ENCODE measurements around the gene LBX1.

Gene LBX1

DNA sequence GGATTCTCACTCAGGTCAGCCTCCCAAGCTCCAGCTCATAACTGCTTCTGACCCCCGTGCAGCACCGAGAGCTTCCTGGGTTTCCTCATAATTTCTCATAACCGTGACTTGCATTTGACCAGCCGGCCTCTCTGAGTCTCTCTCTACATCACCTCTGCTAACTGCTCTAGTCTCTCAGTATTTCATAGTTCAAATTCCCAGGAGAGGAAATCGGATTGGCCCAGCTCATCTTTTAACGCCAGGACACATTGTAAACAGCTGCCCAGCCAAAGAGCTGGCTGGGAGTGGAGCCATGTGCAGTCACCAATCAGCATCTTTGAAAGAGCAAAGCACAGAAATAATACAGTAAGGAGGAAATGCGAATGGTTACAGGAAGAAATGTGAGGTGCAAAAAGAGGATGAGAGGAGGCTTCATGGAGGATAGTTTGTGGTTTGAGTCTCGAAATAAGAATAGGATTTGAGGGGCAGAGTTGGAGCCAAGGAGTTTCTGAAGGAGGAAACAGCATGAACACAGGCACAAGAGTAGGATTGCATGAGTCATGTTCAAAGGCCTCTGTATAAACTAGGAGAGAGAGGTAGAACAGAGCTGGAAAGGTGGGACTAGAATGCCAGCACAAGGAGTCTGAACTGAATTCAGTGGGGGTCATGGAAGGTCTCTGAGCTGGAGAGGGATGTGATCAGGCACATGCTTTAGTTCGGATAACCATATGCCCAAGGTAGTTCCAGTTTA lies 15.2 kb upstream of the LBX1 start:
- DNase-seq (ENCODE audit: low read depth in 1 of 2, low spot score in 1 of 2) = no peak

DNA sequence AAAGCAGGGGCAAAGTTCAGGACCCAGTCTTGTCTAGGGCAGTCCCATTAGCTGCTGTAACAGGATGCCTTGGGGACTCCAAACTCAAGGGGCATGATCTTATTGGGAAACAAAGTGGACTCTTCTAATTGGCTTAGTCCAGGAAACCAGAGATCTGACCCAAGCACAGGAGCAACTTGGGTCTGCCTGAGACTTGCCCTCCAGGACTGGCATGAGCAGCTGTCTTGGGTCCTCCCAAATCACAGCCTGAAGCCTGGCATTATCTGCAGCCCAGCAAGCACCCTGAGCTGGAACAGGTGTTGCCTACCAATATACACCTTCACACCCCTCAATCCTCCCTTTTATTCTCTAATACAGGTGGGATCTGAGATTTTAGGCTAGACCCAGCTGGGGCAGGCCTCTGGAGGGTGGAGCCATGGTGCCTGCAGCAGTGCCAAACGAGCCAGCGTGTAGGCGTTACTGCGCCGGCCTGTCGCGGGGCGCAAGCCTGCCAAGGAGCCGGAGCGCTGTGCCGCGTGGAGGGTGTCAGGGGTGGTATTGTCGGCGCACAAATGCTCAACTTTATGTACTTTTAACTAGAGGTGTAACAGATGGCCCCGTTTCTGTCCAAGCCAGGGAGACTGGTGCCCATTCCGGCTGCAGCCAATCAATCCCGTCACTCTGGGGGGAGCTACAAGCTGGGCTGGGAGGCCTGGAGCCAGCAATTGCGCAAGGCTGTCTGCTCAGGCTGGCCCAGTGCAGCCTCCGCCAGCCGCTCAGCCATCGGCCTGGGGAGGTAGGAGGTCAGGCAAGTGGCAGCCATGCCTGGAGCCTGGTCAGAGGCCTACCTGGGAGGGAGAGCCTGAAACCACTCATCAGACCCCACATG lies 12.8 kb upstream of the LBX1 start:
- DNase-seq (ENCODE audit: low read depth in 1 of 2, low spot score in 1 of 2) = no peak

DNA sequence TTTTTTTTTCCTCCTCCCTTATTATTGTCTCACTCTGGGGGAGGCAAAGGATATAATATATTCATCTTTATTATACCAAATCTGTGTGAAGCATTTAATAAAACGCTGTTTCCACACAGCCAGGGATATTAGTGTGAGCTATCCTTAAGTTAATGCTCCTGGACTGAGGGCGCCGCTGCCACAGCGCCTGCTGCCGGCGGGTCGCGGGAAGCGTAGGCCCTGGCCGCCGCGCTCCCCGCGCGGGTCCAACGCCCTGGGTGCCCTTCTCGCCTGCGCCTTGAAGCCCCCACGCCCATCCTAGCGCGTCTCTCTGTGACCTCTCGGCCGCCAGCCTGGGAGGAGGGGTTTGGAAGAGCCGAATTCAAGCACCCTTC lies 9.5 kb upstream of the LBX1 start:
- no peak for DNase-seq (ENCODE audit: low read depth in 1 of 2, low spot score in 1 of 2)

DNA sequence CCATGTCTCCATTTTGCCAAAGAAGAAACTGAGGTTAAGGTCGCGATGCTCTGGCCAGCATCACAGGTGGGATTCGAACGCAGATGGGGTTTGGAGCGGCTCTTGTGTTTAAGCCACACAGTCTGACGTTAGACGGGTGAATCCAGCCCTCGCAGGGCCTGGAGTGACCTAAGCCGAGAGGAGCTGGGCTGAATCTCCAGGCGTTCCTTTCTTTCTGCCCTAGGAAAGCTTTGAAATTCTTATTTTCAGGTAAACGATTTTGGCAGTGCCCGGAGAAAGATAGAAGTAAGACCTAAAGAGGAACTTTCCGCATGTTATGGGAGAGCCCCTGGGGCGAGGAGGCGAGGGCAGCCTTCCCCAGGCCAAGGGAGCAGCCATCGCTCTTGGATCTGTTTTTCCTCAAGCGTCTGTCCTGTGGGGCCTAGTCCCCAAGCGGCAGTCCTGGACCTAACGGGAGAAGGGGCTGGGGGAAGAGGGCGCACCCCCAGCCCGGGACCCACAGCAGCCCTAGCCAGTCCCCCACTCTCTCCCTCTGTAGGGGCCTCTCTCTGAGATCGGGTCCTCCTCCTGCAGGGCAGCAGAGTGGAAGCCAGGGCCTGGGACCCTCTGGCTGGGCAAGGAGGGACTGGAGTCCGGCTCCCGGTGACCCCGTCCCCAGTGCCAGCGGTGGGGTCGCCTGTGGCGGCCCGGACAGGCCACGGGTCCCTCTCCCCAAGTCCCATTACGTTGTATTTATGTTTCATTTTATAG lies 8.9 kb upstream of the LBX1 start:
- DNase-seq (ENCODE audit: low read depth in 1 of 2, low spot score in 1 of 2) = no peak

DNA sequence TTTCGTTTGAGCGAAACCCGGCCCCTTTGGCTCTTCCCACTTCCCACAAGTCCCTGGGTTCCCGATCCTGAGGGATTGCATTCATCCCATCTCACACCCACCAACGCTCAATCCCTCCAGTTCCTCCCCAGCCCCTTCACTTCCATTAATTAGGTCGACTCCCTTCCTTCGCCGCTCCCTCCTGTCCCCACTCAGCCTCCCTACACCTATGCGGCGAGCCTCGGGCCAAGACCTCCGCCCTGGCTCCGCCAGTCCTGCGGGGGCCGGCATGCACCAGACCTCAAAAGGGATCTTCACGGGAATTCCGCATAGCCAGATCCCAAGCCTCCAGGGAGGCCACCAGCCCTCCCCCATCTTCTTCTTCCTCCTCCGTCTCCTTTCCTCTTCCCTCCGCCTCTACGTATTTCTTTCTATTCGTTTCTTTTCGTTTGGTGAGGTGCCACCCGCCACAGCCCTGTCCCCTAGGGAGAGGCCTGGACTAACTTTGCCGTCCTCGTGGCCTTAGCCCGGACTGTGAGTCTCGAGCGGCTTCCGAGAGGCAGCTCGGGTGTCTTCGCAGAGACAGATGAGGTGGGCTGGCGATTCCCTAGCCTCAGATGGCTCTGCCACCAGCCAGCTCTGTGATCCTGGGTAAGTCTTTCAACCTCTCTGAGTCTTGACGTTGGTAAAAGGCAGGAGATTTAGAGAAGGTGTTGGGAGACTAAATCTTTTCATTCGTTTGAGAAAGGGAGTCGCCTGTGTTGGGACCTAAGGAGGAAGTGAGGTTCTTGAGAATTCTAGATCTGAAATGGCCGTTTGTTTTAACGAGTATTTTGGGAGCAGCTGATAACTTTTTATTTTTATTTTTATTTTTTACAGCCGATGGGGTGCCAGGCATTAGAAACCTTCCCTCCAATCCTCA lies 8.1 kb upstream of the LBX1 start:
- no peak for DNase-seq (ENCODE audit: low read depth in 1 of 2, low spot score in 1 of 2)

DNA sequence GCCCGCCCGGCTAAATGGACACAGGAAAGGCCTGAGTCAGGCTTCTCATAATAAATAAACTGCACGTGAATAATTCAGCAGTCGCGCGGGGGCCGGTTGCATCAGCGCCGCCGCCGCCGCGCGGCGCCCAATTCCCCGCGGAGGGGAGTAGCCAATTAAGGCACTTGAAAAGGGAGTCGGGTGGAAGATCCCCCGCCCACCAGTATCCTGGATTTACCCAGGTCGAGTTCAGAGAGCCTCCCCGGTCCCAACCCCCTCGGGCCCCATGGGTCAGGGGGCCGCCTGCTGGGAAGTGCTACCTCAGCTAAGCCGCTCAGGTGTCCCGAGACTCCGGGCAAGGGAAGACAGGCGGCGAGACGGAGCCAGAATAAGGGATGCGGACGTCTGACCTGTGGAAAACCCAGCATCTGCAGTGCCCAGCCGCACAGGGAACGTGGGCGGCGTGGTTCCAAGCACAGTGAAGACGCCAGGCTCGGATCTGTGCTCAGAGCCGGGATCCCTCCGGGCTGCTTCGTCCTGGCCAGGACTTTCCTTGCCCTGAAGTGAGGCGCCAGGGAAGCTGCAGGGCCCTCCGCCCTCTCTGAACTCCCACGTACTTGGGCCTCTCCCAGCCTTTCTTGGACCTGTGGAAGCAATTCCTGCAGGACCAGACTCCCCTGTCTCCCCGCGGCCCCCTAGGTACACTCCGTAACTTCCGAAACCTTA lies 7.3 kb upstream of the LBX1 start:
- no peak for DNase-seq (ENCODE audit: low read depth in 1 of 2, low spot score in 1 of 2)

DNA sequence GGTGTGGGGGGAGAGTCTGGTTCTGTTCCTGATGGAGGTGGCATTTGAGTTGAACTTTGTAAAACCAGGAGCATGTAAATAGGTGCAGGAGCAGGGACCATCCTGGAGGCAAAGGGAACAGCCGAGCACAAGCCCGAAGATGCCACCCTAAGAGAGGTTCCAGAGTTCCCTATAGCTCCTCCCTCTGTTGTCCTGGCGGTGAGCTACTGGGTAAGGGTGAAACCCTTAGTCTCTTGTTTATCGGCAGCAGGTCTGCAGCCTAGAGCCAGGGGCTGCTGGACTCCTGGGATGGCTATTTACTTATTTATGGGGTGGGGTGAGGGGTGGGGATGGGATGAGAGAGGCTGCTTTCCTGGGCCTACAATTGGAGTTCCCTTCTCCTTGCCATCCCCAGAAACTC lies 6.5 kb upstream of the LBX1 start:
- no peak for DNase-seq (ENCODE audit: low read depth in 1 of 2, low spot score in 1 of 2)

DNA sequence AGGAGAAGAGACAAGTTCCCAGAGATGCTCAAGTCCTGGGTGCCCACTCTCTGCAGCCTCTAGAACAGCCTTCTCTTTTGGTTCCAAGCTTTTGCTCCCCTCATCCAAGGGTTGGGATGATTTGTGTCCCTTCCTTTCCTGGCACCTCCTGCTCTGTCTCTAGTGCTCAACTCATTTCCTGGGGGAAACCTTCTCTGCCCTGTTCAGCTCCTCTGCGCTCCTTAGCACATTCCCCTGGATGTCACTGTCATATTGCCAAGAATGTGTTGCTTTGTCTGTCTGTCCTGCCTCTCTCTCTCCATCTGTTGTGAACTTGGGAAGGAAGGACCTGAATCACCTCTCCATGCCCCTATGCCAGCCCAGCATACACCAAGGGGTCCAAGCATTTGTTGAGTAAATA lies 5.1 kb upstream of the LBX1 start:
- no peak for DNase-seq (ENCODE audit: low read depth in 1 of 2, low spot score in 1 of 2)

DNA sequence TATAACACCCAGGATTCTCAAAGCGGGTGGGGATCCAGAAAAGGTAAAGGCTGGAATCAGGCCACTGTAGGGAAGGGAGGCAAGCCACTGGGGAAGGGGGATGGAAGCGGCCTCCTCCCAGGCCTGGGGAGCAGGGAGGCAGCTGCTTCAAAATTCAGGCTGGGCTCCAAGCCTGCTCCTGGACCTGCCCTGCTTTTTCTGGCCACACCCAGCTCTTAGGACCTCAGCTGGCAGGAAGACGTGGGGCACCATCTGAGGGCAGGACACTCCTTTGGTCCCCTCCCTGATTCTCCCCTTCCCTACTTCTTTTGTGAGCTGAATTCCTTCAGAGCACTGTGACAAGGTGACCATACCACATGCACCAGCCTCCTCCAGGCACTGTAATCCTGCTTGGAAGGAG lies 4.6 kb upstream of the LBX1 start:
- no peak for DNase-seq (ENCODE audit: low read depth in 1 of 2, low spot score in 1 of 2)

DNA sequence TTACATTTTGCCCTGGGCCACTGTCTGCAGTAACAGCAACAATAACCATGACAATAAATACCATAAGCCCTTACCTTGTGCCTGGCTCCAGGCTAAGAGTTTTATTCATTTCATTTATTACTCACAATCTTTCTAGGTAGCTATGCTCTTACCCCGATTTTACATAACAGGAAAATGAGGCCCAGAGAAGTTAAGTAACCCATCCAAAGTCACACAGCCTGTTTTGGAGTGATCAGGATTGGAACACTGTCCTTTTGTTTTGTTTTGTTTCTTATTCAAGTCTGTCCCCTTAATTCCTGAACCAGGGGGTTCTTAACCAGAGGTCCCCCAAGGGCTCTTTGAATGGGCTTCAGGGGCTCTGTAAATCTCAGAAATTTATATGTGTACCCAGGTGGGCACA lies 4.2 kb upstream of the LBX1 start:
- DNase-seq (ENCODE audit: low read depth in 1 of 2, low spot score in 1 of 2) = no peak

DNA sequence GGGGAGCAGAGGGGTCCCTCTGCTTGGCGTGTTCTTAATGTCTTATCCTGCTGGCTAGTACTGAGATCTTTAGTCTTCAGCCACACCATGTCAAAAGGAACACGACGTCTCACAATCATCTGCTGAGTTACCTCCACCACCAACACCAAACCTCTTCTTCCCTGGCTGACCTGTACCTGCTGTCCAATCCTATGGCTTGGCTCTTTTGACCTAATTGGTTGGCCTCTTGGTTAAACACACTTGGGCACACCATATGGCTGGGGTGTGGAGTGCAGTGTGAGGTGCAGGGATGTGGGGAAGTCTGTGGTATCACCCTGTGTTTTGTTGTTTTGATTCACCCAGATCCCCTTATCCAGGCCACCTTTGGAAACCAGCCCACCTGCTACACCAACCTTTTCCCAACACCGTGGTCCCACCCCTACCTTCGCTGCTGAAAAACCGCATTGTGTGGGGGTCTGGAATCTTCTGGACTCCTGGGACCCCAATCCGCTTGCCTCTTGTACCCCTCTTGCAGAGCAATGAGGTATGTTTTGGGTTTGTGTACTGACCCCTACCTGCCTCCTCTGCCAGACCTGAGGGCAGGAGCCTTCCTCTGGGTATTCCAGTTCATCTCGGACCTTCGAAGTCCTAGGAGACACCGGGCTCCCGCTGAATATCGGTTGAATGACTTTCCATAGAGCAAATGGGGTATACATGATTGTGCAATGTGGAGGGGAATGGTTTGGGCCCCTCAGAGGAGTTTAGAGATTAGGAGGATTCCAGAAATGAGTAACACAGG lies 2.8 kb upstream of the LBX1 start:
- DNase-seq (ENCODE audit: low read depth in 1 of 2, low spot score in 1 of 2) = no peak

DNA sequence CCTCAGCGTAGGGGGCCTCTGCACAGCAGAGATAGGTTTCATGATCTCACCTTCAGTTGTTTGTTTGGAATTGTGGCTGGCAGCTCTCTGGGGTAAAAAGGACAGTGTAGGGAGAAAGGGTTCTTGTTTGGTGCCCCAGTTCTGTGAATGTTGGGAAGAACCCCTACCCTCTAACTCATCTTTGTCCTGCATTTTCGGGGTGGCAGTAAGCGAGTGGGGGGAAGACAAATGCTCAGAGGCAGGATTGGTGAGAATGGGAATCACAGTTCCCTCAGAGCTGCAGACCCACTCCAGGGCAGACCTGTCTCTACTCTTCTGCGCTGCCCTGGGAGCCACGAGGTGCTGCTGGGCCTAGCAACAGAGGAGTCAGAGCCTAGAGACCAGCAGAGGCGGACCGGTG lies 1.8 kb upstream of the LBX1 start:
- no peak for DNase-seq (ENCODE audit: low read depth in 1 of 2, low spot score in 1 of 2)

DNA sequence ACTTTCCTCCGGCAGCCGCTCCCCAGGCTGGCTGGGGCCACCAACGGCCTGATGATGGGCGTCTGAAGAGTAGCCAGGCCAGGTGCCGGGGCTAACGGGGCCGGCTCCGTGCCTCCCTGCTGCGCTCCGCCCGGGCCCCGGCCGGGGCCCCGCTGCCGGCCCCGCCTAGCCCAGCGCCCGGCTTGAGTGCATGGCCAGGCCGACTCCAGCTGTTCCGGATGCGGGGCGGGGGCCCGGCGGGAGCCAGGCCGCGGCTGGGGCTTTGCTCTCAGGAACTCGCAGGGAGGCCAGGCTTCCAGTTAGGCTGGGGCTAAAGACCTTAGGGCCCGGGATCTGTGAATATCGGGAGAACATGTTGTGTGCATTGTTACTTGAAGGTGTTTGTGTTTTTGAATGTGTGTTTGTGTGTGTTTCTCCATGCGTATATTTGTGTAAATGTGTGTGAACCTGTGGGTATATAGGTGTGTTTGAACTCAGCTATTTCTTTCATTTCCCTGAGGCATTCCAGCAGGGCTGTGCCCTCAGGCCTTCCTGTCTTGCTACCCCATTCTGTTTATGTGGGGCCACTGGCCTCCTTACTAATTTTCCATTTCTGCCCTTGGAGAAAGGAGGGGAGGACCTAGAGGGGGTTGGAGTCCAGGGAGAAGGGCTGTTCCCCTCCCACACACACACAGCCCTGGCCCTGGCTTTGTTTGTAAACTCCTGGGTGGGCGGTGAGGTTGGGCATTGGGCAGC lies 1.1 kb upstream of the LBX1 start:
- no peak for DNase-seq (ENCODE audit: low read depth in 1 of 2, low spot score in 1 of 2)

DNA sequence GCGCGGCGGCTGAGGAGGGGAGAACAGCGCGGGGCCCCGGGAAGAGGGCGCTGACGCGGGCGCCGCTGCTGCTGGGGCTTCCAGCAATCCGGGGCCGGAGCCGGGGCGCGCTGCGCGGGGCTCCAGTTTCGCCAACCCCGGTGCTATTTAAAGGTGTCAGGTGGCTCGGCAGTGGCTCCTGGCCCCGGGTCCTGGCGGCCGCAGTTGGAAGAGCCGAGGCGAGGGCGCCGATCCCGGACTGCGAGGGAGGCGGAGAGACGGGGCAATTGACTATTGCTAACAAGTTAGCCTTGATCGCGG lies 347 bp downstream of the LBX1 start:
- no peak for DNase-seq (ENCODE audit: low read depth in 1 of 2, low spot score in 1 of 2)

DNA sequence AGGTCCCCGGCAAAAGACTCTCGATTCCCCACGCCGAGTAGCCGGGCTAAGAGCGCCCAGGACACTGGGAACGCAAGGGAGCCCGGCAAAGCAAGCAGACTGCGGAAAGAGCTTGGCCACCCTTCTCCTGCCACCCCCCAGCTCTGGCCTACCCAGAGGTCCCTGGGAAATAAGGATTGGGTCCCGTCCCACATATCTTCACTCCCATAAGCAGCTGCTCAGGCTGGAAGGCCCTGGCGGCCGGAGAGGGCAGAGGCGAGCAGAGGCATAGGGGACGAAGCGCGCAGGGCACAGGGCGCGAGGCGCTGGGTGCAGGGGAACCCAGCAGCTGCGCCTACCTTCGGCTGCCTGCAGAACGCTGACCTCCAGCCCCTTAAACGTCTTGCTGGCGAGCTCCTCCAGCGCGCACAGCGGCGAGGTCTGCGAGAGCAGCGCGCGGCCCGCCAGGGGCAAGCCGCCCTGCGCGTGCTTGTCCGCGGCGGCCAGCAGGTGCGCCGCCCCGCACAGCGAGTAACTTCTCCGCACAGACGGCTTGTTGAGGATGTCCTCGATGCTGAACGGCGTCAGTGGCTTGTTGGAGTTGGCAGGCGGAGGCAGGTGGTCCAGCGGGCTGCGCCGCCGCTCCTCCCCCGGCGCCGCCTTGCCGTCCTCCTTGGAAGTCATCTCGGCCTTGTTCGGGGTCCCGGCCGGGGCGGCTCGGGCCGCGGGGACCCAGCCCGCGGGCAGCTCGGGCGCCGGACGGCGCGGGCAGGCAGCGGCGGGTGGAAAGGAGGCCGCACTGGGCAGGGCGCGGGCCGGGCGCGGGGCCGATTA lies 904 bp downstream of the LBX1 start:
- DNase-seq (ENCODE audit: low read depth in 1 of 2, low spot score in 1 of 2) = no peak

DNA sequence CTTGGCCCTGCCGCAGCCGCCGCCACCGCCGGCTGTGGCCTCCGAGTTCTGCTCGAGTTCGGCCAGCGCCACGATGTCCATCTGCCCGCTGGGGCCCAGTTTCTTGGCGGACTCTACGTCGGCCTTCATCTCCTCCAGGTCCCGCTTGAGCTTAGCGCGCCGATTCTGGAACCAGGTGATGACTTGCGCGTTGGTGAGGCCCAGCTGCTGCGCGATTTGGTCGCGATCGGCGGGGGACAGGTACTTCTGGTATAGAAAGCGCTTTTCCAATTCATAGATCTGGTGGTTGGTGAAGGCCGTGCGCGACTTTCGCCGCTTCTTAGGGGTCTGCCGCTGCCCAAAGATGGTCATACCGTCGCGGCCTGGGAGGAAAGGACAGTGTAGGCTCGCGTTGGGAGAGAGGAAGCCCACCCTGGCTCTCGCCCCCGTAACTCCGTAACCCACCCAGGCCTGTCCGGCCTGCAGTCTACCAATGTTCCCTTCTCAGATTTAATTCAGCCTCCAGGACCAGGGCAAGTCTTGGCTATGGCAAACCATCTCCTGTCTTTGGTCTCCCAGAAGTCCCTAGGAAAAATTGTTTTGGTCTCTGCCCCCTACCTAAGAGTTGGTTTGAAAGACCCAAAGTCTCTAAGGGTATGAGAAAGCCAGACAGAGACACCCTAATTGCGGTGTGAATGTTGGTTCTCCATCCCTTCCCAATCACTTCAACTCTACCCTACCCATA lies 1.7 kb downstream of the LBX1 start:
- no peak for DNase-seq (ENCODE audit: low read depth in 1 of 2, low spot score in 1 of 2)

Measured in activated CD4-positive, alpha-beta T cell treated with anti-CD3 and anti-CD28 coated beads, Interleukin-2, amount 50 U/mL, for 24 hours (primary cell).